NB4 (cell line): ENCODE results near the gene NME4.

Source experiments
- DNase-seq: peaks from one replicate; pipeline ENCODE4 v3.0.0; 2010; ENCODE audit warnings: low read depth
- H3K4me3 ChIP-seq: one replicate; pipeline ENCODE4 v1.5.1; 2011; ENCODE audit warnings: mild to moderate bottlenecking, low read depth, low read length, moderate library complexity
- MYC ChIP-seq: IDR thresholded peaks from 2 replicates; pipeline ENCODE4 v1.6.1; 2011; ENCODE audit warnings: low read depth, low read length
- POLR2A ChIP-seq: IDR thresholded peaks from 2 replicates; pipeline ENCODE4 v1.6.1; 2011; ENCODE audit warnings: mild to moderate bottlenecking; ENCODE audit not compliant: insufficient read length; ENCODE audit errors: extremely low read depth
- TF ChIP-seq, protein P1 (sequence below): IDR thresholded peaks from 2 replicates; pipeline ENCODE4 v1.6.1; 2011; ENCODE audit warnings: low read depth, low read length
- TF ChIP-seq, protein P2 (sequence below): IDR thresholded peaks from one replicate; pipeline ENCODE4 v1.5.1; 2012; ENCODE audit warnings: low read depth, low read length

Gene NME4

DNA sequence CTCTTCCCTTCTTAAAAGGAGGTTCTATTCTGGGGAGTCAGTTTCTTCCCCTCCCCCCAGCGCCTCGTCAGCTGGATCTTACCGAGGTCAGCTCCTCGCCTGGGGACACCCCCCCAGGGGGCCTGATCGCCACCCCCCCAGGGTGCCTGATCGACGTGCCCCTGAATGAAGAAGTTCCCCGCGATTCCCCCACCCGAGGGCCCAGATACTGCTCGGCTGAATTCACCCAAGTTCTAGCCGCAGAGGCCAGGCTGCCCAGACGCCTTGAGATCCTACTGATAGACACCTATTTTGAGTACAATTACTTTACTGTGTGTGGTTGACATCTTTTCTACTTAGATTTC is 29.9 kb downstream of the NME4 start:
- DNase-seq: no peak
- TF ChIP-seq, protein P1, sequence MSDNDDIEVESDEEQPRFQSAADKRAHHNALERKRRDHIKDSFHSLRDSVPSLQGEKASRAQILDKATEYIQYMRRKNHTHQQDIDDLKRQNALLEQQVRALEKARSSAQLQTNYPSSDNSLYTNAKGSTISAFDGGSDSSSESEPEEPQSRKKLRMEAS: no peak
- no peak for TF ChIP-seq MYC
- TF ChIP-seq, protein P2, sequence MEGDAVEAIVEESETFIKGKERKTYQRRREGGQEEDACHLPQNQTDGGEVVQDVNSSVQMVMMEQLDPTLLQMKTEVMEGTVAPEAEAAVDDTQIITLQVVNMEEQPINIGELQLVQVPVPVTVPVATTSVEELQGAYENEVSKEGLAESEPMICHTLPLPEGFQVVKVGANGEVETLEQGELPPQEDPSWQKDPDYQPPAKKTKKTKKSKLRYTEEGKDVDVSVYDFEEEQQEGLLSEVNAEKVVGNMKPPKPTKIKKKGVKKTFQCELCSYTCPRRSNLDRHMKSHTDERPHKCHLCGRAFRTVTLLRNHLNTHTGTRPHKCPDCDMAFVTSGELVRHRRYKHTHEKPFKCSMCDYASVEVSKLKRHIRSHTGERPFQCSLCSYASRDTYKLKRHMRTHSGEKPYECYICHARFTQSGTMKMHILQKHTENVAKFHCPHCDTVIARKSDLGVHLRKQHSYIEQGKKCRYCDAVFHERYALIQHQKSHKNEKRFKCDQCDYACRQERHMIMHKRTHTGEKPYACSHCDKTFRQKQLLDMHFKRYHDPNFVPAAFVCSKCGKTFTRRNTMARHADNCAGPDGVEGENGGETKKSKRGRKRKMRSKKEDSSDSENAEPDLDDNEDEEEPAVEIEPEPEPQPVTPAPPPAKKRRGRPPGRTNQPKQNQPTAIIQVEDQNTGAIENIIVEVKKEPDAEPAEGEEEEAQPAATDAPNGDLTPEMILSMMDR: no peak
- no peak for TF ChIP-seq POLR2A

DNA sequence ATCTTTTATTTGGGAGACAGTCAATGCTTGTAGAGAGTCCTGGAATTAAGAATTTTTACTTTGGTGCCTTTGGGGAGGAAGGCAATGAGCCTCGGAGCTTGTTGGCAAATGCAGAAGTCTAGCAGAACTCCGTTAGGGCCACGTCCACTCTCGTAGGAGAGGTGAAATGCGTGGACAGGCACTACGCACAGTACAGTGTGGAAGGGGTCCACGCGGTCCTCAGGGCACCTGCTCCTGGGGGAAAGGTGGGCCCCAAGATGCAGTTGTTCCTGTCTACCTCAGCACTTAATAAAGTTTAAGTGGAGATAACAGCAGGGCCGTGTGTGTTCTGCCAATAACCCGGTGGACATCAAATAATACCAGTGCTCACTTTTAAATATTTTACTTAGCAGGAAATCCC is 30.3 kb downstream of the NME4 start:
- DNase-seq: no peak
- TF ChIP-seq POLR2A (no peak), MYC (no peak)
- TF ChIP-seq, protein P1: no peak
- TF ChIP-seq, protein P2: no peak
- H3K4me3 ChIP-seq: no peak overlapping the region

More for the DNA sequence above, 29.9 kb downstream of the NME4 start:
- no peak overlapping the region for H3K4me3 ChIP-seq

DNA sequence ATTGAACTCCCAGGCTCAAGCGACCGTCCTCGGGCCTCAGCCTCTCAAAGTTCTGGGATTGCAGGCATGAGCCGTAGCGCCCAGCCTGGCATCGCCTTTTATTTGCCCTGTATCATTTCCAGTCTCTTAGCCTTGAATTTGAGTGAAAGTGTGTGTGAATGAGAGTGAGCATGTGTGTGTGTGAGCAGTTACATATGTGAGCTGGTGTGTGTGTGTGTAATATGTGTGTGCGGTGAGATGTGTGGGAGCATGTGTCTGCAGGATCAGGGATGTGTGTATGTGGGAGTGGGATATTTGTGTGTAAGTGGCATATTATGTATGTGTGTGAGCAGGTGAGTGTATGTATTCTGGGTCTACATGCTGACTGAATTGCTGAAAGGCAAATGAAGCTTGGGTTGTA is 33.9 kb downstream of the NME4 start:
- TF ChIP-seq POLR2A (no peak), MYC (no peak)
- TF ChIP-seq, protein P1: no peak
- TF ChIP-seq, protein P2: no peak
- DNase-seq: no peak

DNA sequence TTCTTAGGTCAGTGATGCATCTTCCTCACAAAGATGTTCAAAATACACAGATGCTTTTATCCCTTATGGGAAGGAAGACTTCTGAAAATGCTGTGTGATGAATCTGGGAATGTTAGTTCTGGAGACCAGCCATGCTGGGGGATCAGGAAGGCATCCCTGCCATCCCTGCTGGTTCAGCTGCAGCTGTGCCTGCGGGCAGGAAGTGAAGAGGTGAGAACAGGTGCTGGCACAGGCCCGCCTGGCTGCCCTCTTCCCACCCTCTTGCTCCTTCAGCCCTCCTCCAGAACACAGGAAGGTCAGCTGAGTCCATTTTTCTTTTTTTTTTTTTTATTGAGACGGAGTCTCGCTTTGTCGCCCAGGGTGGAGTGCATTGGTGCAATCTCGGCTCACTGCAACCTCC is 43.6 kb downstream of the NME4 start:
- TF ChIP-seq MYC: no peak
- TF ChIP-seq, protein P1: no peak
- TF ChIP-seq, protein P2: no peak
- TF ChIP-seq POLR2A: no peak
- no peak overlapping the region for H3K4me3 ChIP-seq
- no peak for DNase-seq

More for the DNA sequence above, 33.9 kb downstream of the NME4 start:
- no peak overlapping the region for H3K4me3 ChIP-seq

DNA sequence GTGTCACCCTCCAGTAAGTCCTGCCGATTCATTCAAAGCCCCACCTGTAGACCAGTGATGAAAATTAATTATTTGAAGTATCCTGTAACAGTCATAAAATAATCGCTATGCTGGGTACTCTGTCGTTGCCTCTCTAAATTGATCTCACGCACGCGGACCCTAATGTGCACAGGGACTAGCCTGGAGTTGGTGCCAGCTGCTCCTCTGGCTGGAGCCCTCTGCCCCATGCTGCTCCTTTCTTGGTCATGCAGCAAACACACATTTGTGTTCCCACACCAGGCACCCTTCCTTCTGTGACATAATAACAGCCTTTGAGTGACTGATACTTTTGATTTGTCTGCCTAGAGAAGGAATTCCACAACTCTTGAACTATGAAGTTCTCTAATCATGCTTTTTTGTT is 44.4 kb downstream of the NME4 start:
- TF ChIP-seq, protein P1: no peak
- TF ChIP-seq, protein P2: no peak
- TF ChIP-seq MYC (no peak), POLR2A (no peak)
- no peak for DNase-seq
- no peak overlapping the region for H3K4me3 ChIP-seq

DNA sequence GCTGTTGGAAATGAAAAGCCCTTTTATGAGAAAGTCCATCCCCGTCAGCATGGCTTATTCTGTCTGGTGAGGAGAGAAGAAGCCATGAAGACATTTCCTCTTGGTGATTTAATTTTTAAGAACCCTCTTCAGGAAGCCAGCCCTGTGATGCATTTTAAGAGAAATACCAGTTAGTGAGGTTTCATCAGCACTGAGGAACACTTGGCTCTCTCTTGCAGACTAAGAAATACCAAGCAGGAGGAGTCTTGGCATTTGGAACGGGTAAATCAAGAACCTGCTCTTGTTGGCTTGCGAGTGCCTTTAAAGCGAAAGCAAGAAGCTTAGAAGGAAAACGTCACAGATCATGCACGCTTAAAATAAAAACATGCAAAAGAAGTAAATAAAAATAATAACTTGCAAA is 46.0 kb downstream of the NME4 start:
- no peak overlapping the region for H3K4me3 ChIP-seq
- no peak for TF ChIP-seq POLR2A
- TF ChIP-seq MYC: no peak
- TF ChIP-seq, protein P1: no peak
- TF ChIP-seq, protein P2: no peak
- DNase-seq: no peak
